B cell (primary cell): Measurements from ENCODE around the gene PPARD. TPM values are rescaled to one million over a fixed set of nuclear protein-coding genes. Genes with fewer than 3 reads are reported as not detected.
A peak's percentile ranks its signal among the peaks of the same experiment; 100 is the strongest.

Experiments
- ATAC-seq: fragments of 200-7000 bp; cut with Tn5 transposase; one replicate; pipeline ENCODE4 v1.10.0; 2021; ENCODE audit warnings: low read depth, mild to moderate bottlenecking, moderate number of reproducible peaks, moderate library complexity
- CTCF ChIA-PET: fragments of 350-600 bp; sonication (Branson Sonifier 250); formaldehyde crosslinking; loops from one replicate; lab custom pipeline; 2021; ENCODE audit warnings: antibody characterized with exemption, inconsistent platforms; lab: Charles Lee
- POLR2A ChIA-PET: fragments of 350-600 bp; sonication (Branson Sonifier 250); formaldehyde crosslinking; loops from one replicate; lab custom pipeline; 2021; ENCODE audit warnings: antibody characterized with exemption; lab: Charles Lee
- DNase-seq: peaks from one replicate; pipeline ENCODE4 v3.0.0; 2013
- H2AFZ ChIP-seq: 2 replicates; pipeline ENCODE4 v1.6.1; 2012; ENCODE audit warnings: mild to moderate bottlenecking, low read depth, low read length; ENCODE audit not compliant: insufficient read depth, poor library complexity, severe bottlenecking
- H3K27ac ChIP-seq, 2 donors: 1 replicate in 1 of 2; 2 replicates in 1 of 2; pipeline ENCODE4 v1.5.1; 2012 to 2013; ENCODE audit warnings: low read length in 2 of 2, mild to moderate bottlenecking in 2 of 2, moderate library complexity in 1 of 2
- H3K27me3 ChIP-seq, 4 experiments: fragments of 200-600 bp in 1 of 4; sonication (generic) in 1 of 4; replicated peaks in 1 of 4; 1 replicate in 2 of 4; 2 replicates in 2 of 4; pipeline versions ENCODE4 v1.6.1 to v1.7.0; 2013 to 2016; ENCODE audit warnings: low read length in 3 of 4, mild to moderate bottlenecking in 2 of 4, mixed read lengths in 1 of 4, moderate library complexity in 1 of 4; ENCODE audit not compliant: insufficient read depth in 4 of 4, control insufficient read depth in 3 of 4; ENCODE audit errors: control extremely low read depth in 1 of 4
- H3K36me3 ChIP-seq, 2 experiments: replicated peaks in 1 of 2; 1 replicate in 1 of 2; 2 replicates in 1 of 2; pipeline versions ENCODE4 v1.6.1 to v1.7.1; 2013; ENCODE audit warnings: low read length in 1 of 2; ENCODE audit not compliant: insufficient read depth in 2 of 2, control insufficient read depth in 1 of 2; ENCODE audit errors: control extremely low read depth in 1 of 2, extremely low read depth in 1 of 2
- H3K4me1 ChIP-seq, 2 donors: fragments of 200-600 bp in 1 of 2; sonication (generic) in 1 of 2; 1 replicate in 1 of 2; 2 replicates in 1 of 2; pipeline versions ENCODE4 v1.5.1 to v1.6.1; 2013 to 2017; ENCODE audit warnings: low read length in 2 of 2; ENCODE audit not compliant: control insufficient read depth in 2 of 2, insufficient read depth in 2 of 2
- H3K4me2 ChIP-seq: replicated peaks from 2 replicates; pipeline ENCODE3; 2012; ENCODE audit warnings: mild to moderate bottlenecking, low read depth, low read length; ENCODE audit not compliant: poor library complexity, severe bottlenecking
- H3K4me3 ChIP-seq, 5 experiments: fragments of 200-600 bp in 1 of 5; sonication (generic) in 1 of 5; 1 replicate in 3 of 5; 2 replicates in 2 of 5; pipeline versions ENCODE4 v1.5.1 to v1.7.0; 2011 to 2016; ENCODE audit warnings: low read length in 4 of 5, mild to moderate bottlenecking in 4 of 5, low read depth in 2 of 5, control low read depth in 1 of 5, moderate library complexity in 1 of 5; ENCODE audit not compliant: insufficient read depth in 1 of 5; ENCODE audit errors: control extremely low read depth in 1 of 5, extremely low read depth in 1 of 5
- H3K79me2 ChIP-seq: fragments of 200-600 bp; sonication (generic); one replicate; pipeline ENCODE4 v1.6.0; 2016; ENCODE audit warnings: low read length; ENCODE audit not compliant: control insufficient read depth, insufficient read depth
- H3K9ac ChIP-seq: fragments of 200-600 bp; sonication (generic); 2 replicates; pipeline ENCODE4 v1.6.1; 2017; ENCODE audit warnings: mild to moderate bottlenecking, low read length, moderate library complexity
- H3K9me3 ChIP-seq, 3 donors: one replicate each; pipeline versions ENCODE4 v1.6.1 to v1.7.1; 2013; ENCODE audit warnings: low read length in 2 of 3; ENCODE audit not compliant: control insufficient read depth in 2 of 3, insufficient read depth in 1 of 3; ENCODE audit errors: control extremely low read depth in 1 of 3
- H4K20me1 ChIP-seq: 2 replicates; pipeline ENCODE4 v1.6.0; 2012; ENCODE audit warnings: mild to moderate bottlenecking, low read length; ENCODE audit not compliant: insufficient read depth, control insufficient read depth, poor library complexity, severe bottlenecking
- H3K27ac Mint-ChIP-seq: one replicate; pipeline ENCODE4 v1.8.0; 2021; ENCODE audit warnings: mixed read lengths
- H3K27me3 Mint-ChIP-seq: one replicate; pipeline ENCODE4 v1.8.0; 2021; ENCODE audit warnings: mixed read lengths
- H3K4me1 Mint-ChIP-seq: one replicate; pipeline ENCODE4 v1.8.0; 2021; ENCODE audit warnings: mixed read lengths
- H3K4me3 Mint-ChIP-seq: one replicate; pipeline ENCODE4 v1.8.0; 2021; ENCODE audit warnings: mixed read lengths
- H3K9me3 Mint-ChIP-seq: one replicate; pipeline ENCODE4 v1.8.0; 2022; ENCODE audit warnings: mixed read lengths; ENCODE audit not compliant: insufficient read depth
- CTCF ChIP-seq: fragments of 200-600 bp; IDR thresholded peaks from one replicate; pipeline ENCODE4 v1.8.0; 2022; ENCODE audit warnings: antibody characterized with exemption, mild to moderate bottlenecking
- EZH2 ChIP-seq: IDR thresholded peaks from 2 replicates; pipeline ENCODE4 v1.6.1; 2012; ENCODE audit warnings: borderline replicate concordance, low read depth, mild to moderate bottlenecking, moderate library complexity, low read length; ENCODE audit not compliant: insufficient read depth, poor library complexity, severe bottlenecking
- WGBS: methylation state at CpG from one replicate; pipeline ENCODE4 v1.1.5; 2013; ENCODE audit warnings: missing lambda C conversion rate; ENCODE audit not compliant: insufficient coverage; 5-methylcytosine and 5-hydroxymethylcytosine counted together
- intact Hi-C: fragments of 100-400 bp; cut with micrococcal nuclease; formaldehyde crosslinking; loops from one replicate; pipeline ENCODE4 v1.10.0; 2022
- polyA plus RNA-seq: library from polyadenylated mRNA; depleted of rRNA; stranded (reverse); fragments of >200 nt; gene quantifications from 2 replicates; pipeline ENCODE4 v1.2.3, GENCODE V29; 2012
- total RNA-seq, 2 donors: library from RNA; stranded (reverse); fragments of 120-200 nt in 1 of 2; gene quantifications; 1 replicate in 1 of 2; 2 replicates in 1 of 2; pipeline versions ENCODE4 v1.2.3 to v1.2.4, GENCODE V29; 2013 to 2022

The PPARD gene
- total and polyA plus RNA-seq, 2 donors (not counting 1 experiment from before 2014, with no cell fraction given), result 37.9 to 38.9 TPM

- Mint-ChIP-seq H3K9me3 (no peaks in the 10 kb centered on the region), H3K27ac (peak overlapping the region; percentile 97), H3K4me3 (peak overlapping the region; percentile 82), H3K4me1 (peaks cover 58% of the 10 kb centered on the region), H3K27me3 (no peaks in the 10 kb centered on the region)
- Histone ChIP-seq H3K4me1 (peaks cover 55 to 62% of the 10 kb centered on the region in 2 donors), H2AFZ (peak overlapping the region; percentile 64), H3K4me2 (peak overlapping the region; percentile 95), H3K27me3 (no peaks in the 10 kb centered on the region), H4K20me1 (no peaks in the 10 kb centered on the region), H3K9me3 (no peaks in the 10 kb centered on the region), H3K27ac (peak overlapping the region; percentile 87 to 98), H3K79me2 (peaks cover 59% of the 10 kb centered on the region), H3K9ac (peak overlapping the region; percentile 92), H3K36me3 (peaks cover 0 to 23% of the 10 kb centered on the region in 2 experiments), H3K4me3 (peak overlapping the region; percentile 79 to 97 (median 95))
- no peak for TF ChIP-seq EZH2
- no peak for TF ChIP-seq CTCF
- CTCF ChIA-PET, result interaction anchor here (1.0 to 13.2 kb wide), 11 partner anchors 14 to 254 kb away, joined by 3 to 301 read pairs (median 14); partner anchors contain the start of genes FANCE, PPARD and RPL10A
- ATAC-seq, result no peak
- intact Hi-C loops, result loop anchor here (1.0 to 2.0 kb wide), 2 partner anchors 13 to 284 kb away; no protein-coding TSS in a partner anchor
- DNase-seq, result no peak
- POLR2A ChIA-PET, result interaction anchor here (0.6 kb wide), 1 partner anchor 154 kb away, joined by 4 read pairs; the partner anchor contains the start of gene FANCE
- WGBS, result 8% methylated on average over 3 of the region's 6 CpGs
Measured at GRCh38 chr6:35298625-35299140, 43.7 kb upstream of the PPARD start.

GRCh38 chr6:35299674-35300073 lies 42.7 kb upstream of the PPARD start:
- Mint-ChIP-seq H3K4me1 (peaks cover 63% of the 10 kb centered on the region), H3K4me3 (peak overlapping the region; percentile 82), H3K9me3 (no peaks in the 10 kb centered on the region), H3K27ac (peak overlapping the region; percentile 97), H3K27me3 (no peaks in the 10 kb centered on the region)
- no peaks in the 10 kb centered on the region for H4K20me1 ChIP-seq
- H3K4me2 ChIP-seq, result peak overlapping the region; percentile 95
- peak; percentile 13 for ATAC-seq
- peak; percentile 81 for DNase-seq
- peak overlapping the region; percentile 92 for H3K9ac ChIP-seq
- intact Hi-C loops, result loop anchor here (2.0 kb wide), 1 partner anchor 283 kb away; no protein-coding TSS in a partner anchor
- H3K4me1 ChIP-seq, result peaks cover 64 to 71% of the 10 kb centered on the region in 2 donors
- TF ChIP-seq EZH2 (no peak), CTCF (no peak)
- peak overlapping the region; percentile 88 to 98 for H3K27ac ChIP-seq
- peaks cover 68% of the 10 kb centered on the region for H3K79me2 ChIP-seq
- peaks cover 0 to 24% of the 10 kb centered on the region in 2 experiments for H3K36me3 ChIP-seq
- no peaks in the 10 kb centered on the region for H3K27me3 ChIP-seq
- CTCF ChIA-PET, result interaction anchor here (1.0 to 13.2 kb wide), 7 partner anchors 13 to 224 kb away, joined by 3 to 301 read pairs (median 37); partner anchors contain the start of genes FANCE and PPARD
- no peaks in the 10 kb centered on the region for H3K9me3 ChIP-seq
- peak overlapping the region; percentile 79 to 97 (median 95) for H3K4me3 ChIP-seq
- no peak overlapping the region for H2AFZ ChIP-seq
- POLR2A ChIA-PET, result interaction anchor here (0.7 to 1.0 kb wide), 2 partner anchors 11 to 63 kb away, joined by 4 to 7 read pairs; no protein-coding TSS in a partner anchor
- 0% methylated on average over 2 of the region's 4 CpGs for WGBS
